GM23338 (cell line): Measurements from ENCODE around the gene PDSS1. TPM values are rescaled to one million over a fixed set of nuclear protein-coding genes. Genes with fewer than 3 reads are reported as not detected.

Experiments used
- ETS1 ChIP-seq: IDR thresholded peaks from 2 replicates; pipeline ENCODE4 v1.6.1; 2016; ENCODE audit warnings: antibody characterized with exemption
- EZH2 ChIP-seq: fragments of 200-600 bp; sonication (generic); IDR thresholded peaks from one replicate; pipeline ENCODE4 v1.8.0; 2017; ENCODE audit warnings: antibody characterized with exemption, mild to moderate bottlenecking, low read depth; ENCODE audit not compliant: unreplicated experiment
- NANOG ChIP-seq: IDR thresholded peaks from 2 replicates; pipeline ENCODE4 v1.6.1; 2016; ENCODE audit warnings: antibody characterized with exemption, borderline replicate concordance
- REST ChIP-seq: IDR thresholded peaks from one replicate; pipeline ENCODE4 v1.6.1; 2018; ENCODE audit warnings: antibody characterized with exemption; ENCODE audit not compliant: unreplicated experiment
- ZNF114 ChIP-seq: fragments of 250-450 bp; sonication (Bioruptor Pico); IDR thresholded peaks from 2 replicates; pipeline ENCODE4 v1.5.0; 2020; ENCODE audit warnings: mild to moderate bottlenecking, moderate library complexity
- ZNF462 ChIP-seq: fragments of 250-450 bp; sonication (Bioruptor Pico); IDR thresholded peaks from 2 replicates; pipeline ENCODE4 v1.5.0; 2020; ENCODE audit warnings: mild to moderate bottlenecking, moderate library complexity
- polyA plus RNA-seq: library from polyadenylated mRNA; unstranded; fragments of >200 nt; fragmentation: Nextera tagmentation; extraction: Ambion mirVana; gene quantifications from 2 replicates; pipeline ENCODE4 v1.2.1, GENCODE V29; 2016
- total RNA-seq: library from RNA; depleted of rRNA; stranded (reverse); fragments of >200 nt; shearing (Covaris generic); gene quantifications from 2 replicates; pipeline ENCODE4 v1.2.3, GENCODE V29; 2014

PDSS1 gene
- total and polyA plus RNA-seq, 2 experiments from 2014 or later, result 21.5 to 26.2 TPM

GRCh38 chr10:26743091-26743490 is 45.6 kb downstream of the PDSS1 start (continued):
- TF ChIP-seq ZNF462 (CRISPR knock-in tag) (no peak), EZH2 (no peak), NANOG (no peak), ETS1 (no peak), ZNF114 (CRISPR knock-in tag) (no peak), REST (no peak)
